H1 (cell line): ENCODE data around the gene B3GAT2. TPM values are rescaled to one million over a fixed set of nuclear protein-coding genes. Genes with fewer than 3 reads are reported as not detected.

Source experiments
- CHD2 ChIP-seq: IDR thresholded peaks from 2 replicates; pipeline ENCODE4 v1.6.1; 2012; ENCODE audit warnings: low read length, improper control_type of control experiment
- CTBP2 ChIP-seq: IDR thresholded peaks from 2 replicates; pipeline ENCODE4 v1.7.0; 2011; ENCODE audit warnings: borderline replicate concordance, mild to moderate bottlenecking, moderate library complexity, mixed read lengths, low read length; ENCODE audit not compliant: insufficient read depth, insufficient read length
- GABPA ChIP-seq: IDR thresholded peaks from 2 replicates; pipeline ENCODE4 v1.6.1; 2011; ENCODE audit warnings: mild to moderate bottlenecking, low read length, moderate library complexity, borderline replicate concordance; ENCODE audit not compliant: insufficient read depth
- JUND ChIP-seq: IDR thresholded peaks from 2 replicates; pipeline ENCODE4 v1.6.1; 2011; ENCODE audit warnings: mild to moderate bottlenecking, improper control_type of control experiment, low read length
- KDM1A ChIP-seq: fragments of 200-600, 300-600 bp; sonication (generic); IDR thresholded peaks from 2 replicates; pipeline ENCODE4 v1.7.1; 2016; ENCODE audit warnings: mild to moderate bottlenecking, low read length, borderline replicate concordance
- POLR2AphosphoS5 ChIP-seq: IDR thresholded peaks from 2 replicates; pipeline ENCODE4 v1.6.1; 2011; ENCODE audit warnings: low read depth, low read length
- RBBP5 ChIP-seq: IDR thresholded peaks from 2 replicates; pipeline ENCODE4 v1.7.1; 2012; ENCODE audit warnings: low read depth, mild to moderate bottlenecking, inconsistent platforms, low read length, moderate library complexity, borderline replicate concordance
- SAP30 ChIP-seq: fragments of 300-600 bp; sonication (generic); IDR thresholded peaks from 2 replicates; pipeline ENCODE4 v1.7.1; 2012; ENCODE audit warnings: low read length, moderate library complexity, mild to moderate bottlenecking, inconsistent platforms; ENCODE audit not compliant: insufficient read depth, insufficient replicate concordance
- SRF ChIP-seq: IDR thresholded peaks from 2 replicates; pipeline ENCODE4 v1.6.1; 2011; ENCODE audit warnings: mild to moderate bottlenecking, low read depth, low read length, moderate library complexity
- TBP ChIP-seq: IDR thresholded peaks from 2 replicates; pipeline ENCODE4 v1.6.1; 2011; ENCODE audit warnings: low read depth, low read length, improper control_type of control experiment
- ZNF274 ChIP-seq: IDR thresholded peaks from 2 replicates; pipeline ENCODE4 v1.7.0; 2012; ENCODE audit warnings: low read length, borderline replicate concordance; ENCODE audit errors: extremely low read depth
- polyA plus RNA-seq, 7 experiments: library from polyadenylated mRNA; depleted of rRNA in 3 of 7; stranded (reverse) in 5 of 7; unstranded in 2 of 7; fragments of >200 nt in 5 of 7; fragments of 200-250 nt in 2 of 7; gene quantifications; 1 replicate in 5 of 7; 2 replicates in 1 of 7; 4 replicates in 1 of 7; pipeline versions ENCODE4 v1.2.1 to v1.2.3, GENCODE V29; 2011 to 2013; ENCODE audit warnings: missing spikeins in 2 of 7, mixed read lengths in 2 of 7
- total RNA-seq: library from RNA; stranded (reverse); fragmentation: NEBNext Ultra II Directional; extraction: Animal tissue kit (Norgen Biotek cat#: 25700); gene quantifications from 2 replicates; pipeline ENCODE4 v1.2.1, GENCODE V29; 2021

Gene B3GAT2
- total and polyA plus RNA-seq, 2 of the 8 experiments (the other 6 are each of a cell fraction or from before 2014, with no cell fraction given) = 0.83 to 1.9 TPM

DNA sequence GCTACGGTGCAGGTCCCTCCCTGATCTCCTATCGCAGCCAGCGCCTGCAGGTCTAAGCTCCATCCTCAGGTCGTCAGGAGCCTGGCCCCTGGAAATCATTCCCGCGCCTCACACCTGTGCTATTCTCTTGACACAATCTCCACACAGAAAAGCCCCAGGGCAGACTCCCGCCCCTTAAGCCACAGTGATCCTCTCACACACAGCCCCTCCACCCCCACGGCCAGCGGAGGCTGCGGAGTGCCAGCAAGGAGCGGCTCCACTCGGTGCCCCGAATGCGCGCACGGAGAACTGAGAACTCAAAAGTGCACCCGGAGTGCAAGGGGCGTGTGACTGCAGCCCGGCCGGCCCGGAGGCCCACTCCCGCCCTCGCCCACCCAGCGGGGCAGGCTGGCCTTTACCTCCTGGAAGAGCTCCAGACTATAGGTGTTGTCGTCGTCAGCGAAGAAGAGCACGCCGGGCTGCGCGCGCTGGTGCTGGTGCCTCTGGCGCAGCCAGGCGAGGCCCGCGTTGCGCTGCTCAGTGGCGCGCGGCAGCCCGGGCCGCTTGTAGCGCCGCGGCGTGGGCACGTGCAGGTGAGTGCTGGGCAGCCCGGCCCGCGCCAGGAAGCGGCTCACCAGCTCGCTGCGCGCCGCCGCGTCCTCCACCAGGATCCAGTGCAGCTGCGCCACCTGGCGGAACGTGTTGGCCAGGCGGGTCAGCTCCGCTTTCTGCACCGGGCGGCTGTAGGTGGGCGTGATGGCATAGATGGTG lies 1.2 kb downstream of the B3GAT2 start (continued):
- TF ChIP-seq RBBP5 (0 out of 2 replicates have a peak, but pooled peaks have one; percentile 64), SRF (no peak), ZNF274 (no peak), SAP30 (no peak), CTBP2 (no peak), KDM1A (no peak), TBP (no peak), JUND (no peak), GABPA (no peak), CHD2 (no peak), POLR2AphosphoS5 (no peak)
- TF ChIP-seq, all 59 proteins: peak for 17
